ENCODE results near the gene SMCO3. TPM values are rescaled to one million over a fixed set of nuclear protein-coding genes. Genes with fewer than 3 reads are reported as not detected.

The SMCO3 gene
- polyA plus RNA-seq, 2 donors = 0.01 to 0.04 TPM

GRCh38 chr12:14834509-14834908 lies 20.5 kb upstream of the SMCO3 start:
- H3K9me3 ChIP-seq (ENCODE audit: control insufficient read depth in 2 of 2, insufficient read depth in 1 of 2, low read depth in 1 of 2, low read length in 1 of 2) = no peaks in the 10 kb centered on the region
- no peaks in the 10 kb centered on the region for H3K4me1 ChIP-seq (ENCODE audit: control insufficient read depth in 2 of 2, insufficient read depth in 2 of 2, low read length in 1 of 2)
- no peak overlapping the region for H3K27ac ChIP-seq (ENCODE audit: low read depth in 2 of 2, low read length in 1 of 2)
- H3K36me3 ChIP-seq (ENCODE audit: control insufficient read depth in 2 of 2, insufficient read depth in 2 of 2, low read length in 1 of 2) = no peaks in the 10 kb centered on the region
- no peak overlapping the region for H3K4me3 ChIP-seq (ENCODE audit: low read depth in 1 of 2, low read length in 2 of 2)
- H3K27me3 ChIP-seq (ENCODE audit: control insufficient read depth in 1 of 2, insufficient read depth in 2 of 2, low read length in 2 of 2) = peaks cover 2% of the 10 kb centered on the region in 2 donors

- no peak overlapping the region for H3K27ac ChIP-seq (ENCODE audit: low read depth in 2 of 2, low read length in 1 of 2)
- WGBS, 2 donors = 25 to 37% methylated on average over 1 of the region's 1 CpG
- H3K4me3 ChIP-seq (ENCODE audit: low read depth in 1 of 2, low read length in 2 of 2) = no peak overlapping the region
- no peaks in the 10 kb centered on the region for H3K4me1 ChIP-seq (ENCODE audit: control insufficient read depth in 2 of 2, insufficient read depth in 2 of 2, low read length in 1 of 2)
- H3K36me3 ChIP-seq (ENCODE audit: control insufficient read depth in 2 of 2, insufficient read depth in 2 of 2, low read length in 1 of 2) = no peaks in the 10 kb centered on the region
- H3K9me3 ChIP-seq (ENCODE audit: control insufficient read depth in 2 of 2, insufficient read depth in 1 of 2, low read depth in 1 of 2, low read length in 1 of 2) = no peaks in the 10 kb centered on the region
- peaks cover 2% of the 10 kb centered on the region in 2 donors for H3K27me3 ChIP-seq (ENCODE audit: control insufficient read depth in 1 of 2, insufficient read depth in 2 of 2, low read length in 2 of 2)
Measured at GRCh38 chr12:14833952-14834351, 20.0 kb upstream of the SMCO3 start.

- 78 to 79% methylated on average over 3 of the region's 3 CpGs for WGBS, 2 donors
- no peak overlapping the region for H3K27ac ChIP-seq (ENCODE audit: low read depth in 2 of 2, low read length in 1 of 2)
- no peaks in the 10 kb centered on the region for H3K36me3 ChIP-seq (ENCODE audit: control insufficient read depth in 2 of 2, insufficient read depth in 2 of 2, low read length in 1 of 2)
- H3K9me3 ChIP-seq (ENCODE audit: control insufficient read depth in 2 of 2, insufficient read depth in 1 of 2, low read depth in 1 of 2, low read length in 1 of 2) = no peaks in the 10 kb centered on the region
- H3K27me3 ChIP-seq (ENCODE audit: control insufficient read depth in 1 of 2, insufficient read depth in 2 of 2, low read length in 2 of 2) = peaks cover 2% of the 10 kb centered on the region in 2 donors
- H3K4me3 ChIP-seq (ENCODE audit: low read depth in 1 of 2, low read length in 2 of 2) = no peak overlapping the region
- H3K4me1 ChIP-seq (ENCODE audit: control insufficient read depth in 2 of 2, insufficient read depth in 2 of 2, low read length in 1 of 2) = no peaks in the 10 kb centered on the region
Measured at GRCh38 chr12:14833336-14833735, 19.4 kb upstream of the SMCO3 start.

GRCh38 chr12:14828892-14829291 lies 14.9 kb upstream of the SMCO3 start:
- Histone ChIP-seq H3K4me3 (ENCODE audit: low read depth in 1 of 2, low read length in 2 of 2) (no peak overlapping the region), H3K27ac (ENCODE audit: low read depth in 2 of 2, low read length in 1 of 2) (no peak overlapping the region), H3K9me3 (ENCODE audit: control insufficient read depth in 2 of 2, insufficient read depth in 1 of 2, low read depth in 1 of 2, low read length in 1 of 2) (no peaks in the 10 kb centered on the region), H3K27me3 (ENCODE audit: control insufficient read depth in 1 of 2, insufficient read depth in 2 of 2, low read length in 2 of 2) (peaks cover 2% of the 10 kb centered on the region in 2 donors), H3K4me1 (ENCODE audit: control insufficient read depth in 2 of 2, insufficient read depth in 2 of 2, low read length in 1 of 2) (no peaks in the 10 kb centered on the region), H3K36me3 (ENCODE audit: control insufficient read depth in 2 of 2, insufficient read depth in 2 of 2, low read length in 1 of 2) (no peaks in the 10 kb centered on the region)

GRCh38 chr12:14827043-14827442 lies 13.1 kb upstream of the SMCO3 start:
- Histone ChIP-seq H3K4me3 (ENCODE audit: low read depth in 1 of 2, low read length in 2 of 2) (no peak overlapping the region), H3K9me3 (ENCODE audit: control insufficient read depth in 2 of 2, insufficient read depth in 1 of 2, low read depth in 1 of 2, low read length in 1 of 2) (no peaks in the 10 kb centered on the region), H3K27ac (ENCODE audit: low read depth in 2 of 2, low read length in 1 of 2) (no peak overlapping the region), H3K36me3 (ENCODE audit: control insufficient read depth in 2 of 2, insufficient read depth in 2 of 2, low read length in 1 of 2) (no peaks in the 10 kb centered on the region), H3K4me1 (ENCODE audit: control insufficient read depth in 2 of 2, insufficient read depth in 2 of 2, low read length in 1 of 2) (no peaks in the 10 kb centered on the region), H3K27me3 (ENCODE audit: control insufficient read depth in 1 of 2, insufficient read depth in 2 of 2, low read length in 2 of 2) (peaks cover 0 to 2% of the 10 kb centered on the region in 2 donors)
- 81 to 83% methylated on average over 2 of the region's 2 CpGs for WGBS, 2 donors

GRCh38 chr12:14826491-14826890 lies 12.5 kb upstream of the SMCO3 start:
- 79 to 82% methylated on average over 5 of the region's 5 CpGs for WGBS, 2 donors
- H3K27me3 ChIP-seq (ENCODE audit: control insufficient read depth in 1 of 2, insufficient read depth in 2 of 2, low read length in 2 of 2) = no peaks in the 10 kb centered on the region
- H3K4me1 ChIP-seq (ENCODE audit: control insufficient read depth in 2 of 2, insufficient read depth in 2 of 2, low read length in 1 of 2) = no peaks in the 10 kb centered on the region
- H3K36me3 ChIP-seq (ENCODE audit: control insufficient read depth in 2 of 2, insufficient read depth in 2 of 2, low read length in 1 of 2) = no peaks in the 10 kb centered on the region
- no peaks in the 10 kb centered on the region for H3K9me3 ChIP-seq (ENCODE audit: control insufficient read depth in 2 of 2, insufficient read depth in 1 of 2, low read depth in 1 of 2, low read length in 1 of 2)
- no peak overlapping the region for H3K4me3 ChIP-seq (ENCODE audit: low read depth in 1 of 2, low read length in 2 of 2)
- H3K27ac ChIP-seq (ENCODE audit: low read depth in 2 of 2, low read length in 1 of 2) = no peak overlapping the region

- Histone ChIP-seq H3K4me1 (ENCODE audit: control insufficient read depth in 2 of 2, insufficient read depth in 2 of 2, low read length in 1 of 2) (no peaks in the 10 kb centered on the region), H3K4me3 (ENCODE audit: low read depth in 1 of 2, low read length in 2 of 2) (no peak overlapping the region), H3K27ac (ENCODE audit: low read depth in 2 of 2, low read length in 1 of 2) (no peak overlapping the region), H3K36me3 (ENCODE audit: control insufficient read depth in 2 of 2, insufficient read depth in 2 of 2, low read length in 1 of 2) (no peaks in the 10 kb centered on the region), H3K9me3 (ENCODE audit: control insufficient read depth in 2 of 2, insufficient read depth in 1 of 2, low read depth in 1 of 2, low read length in 1 of 2) (no peaks in the 10 kb centered on the region), H3K27me3 (ENCODE audit: control insufficient read depth in 1 of 2, insufficient read depth in 2 of 2, low read length in 2 of 2) (no peaks in the 10 kb centered on the region)
Measured at GRCh38 chr12:14825256-14825655, 11.3 kb upstream of the SMCO3 start.

GRCh38 chr12:14824012-14824634 lies 10.1 kb upstream of the SMCO3 start:
- WGBS, 2 donors = 62 to 73% methylated on average over 1 of the region's 1 CpG
- H3K9me3 ChIP-seq (ENCODE audit: control insufficient read depth in 2 of 2, insufficient read depth in 1 of 2, low read depth in 1 of 2, low read length in 1 of 2) = no peaks in the 10 kb centered on the region
- H3K27ac ChIP-seq (ENCODE audit: low read depth in 2 of 2, low read length in 1 of 2) = no peak overlapping the region
- no peaks in the 10 kb centered on the region for H3K4me1 ChIP-seq (ENCODE audit: control insufficient read depth in 2 of 2, insufficient read depth in 2 of 2, low read length in 1 of 2)
- no peaks in the 10 kb centered on the region for H3K36me3 ChIP-seq (ENCODE audit: control insufficient read depth in 2 of 2, insufficient read depth in 2 of 2, low read length in 1 of 2)
- no peaks in the 10 kb centered on the region for H3K27me3 ChIP-seq (ENCODE audit: control insufficient read depth in 1 of 2, insufficient read depth in 2 of 2, low read length in 2 of 2)
- no peak overlapping the region for H3K4me3 ChIP-seq (ENCODE audit: low read depth in 1 of 2, low read length in 2 of 2)

- no peak overlapping the region for H3K4me3 ChIP-seq (ENCODE audit: low read depth in 1 of 2, low read length in 2 of 2)
- no peak overlapping the region for H3K27ac ChIP-seq (ENCODE audit: low read depth in 2 of 2, low read length in 1 of 2)
- H3K9me3 ChIP-seq (ENCODE audit: control insufficient read depth in 2 of 2, insufficient read depth in 1 of 2, low read depth in 1 of 2, low read length in 1 of 2) = no peaks in the 10 kb centered on the region
- no peaks in the 10 kb centered on the region for H3K36me3 ChIP-seq (ENCODE audit: control insufficient read depth in 2 of 2, insufficient read depth in 2 of 2, low read length in 1 of 2)
- no peaks in the 10 kb centered on the region for H3K4me1 ChIP-seq (ENCODE audit: control insufficient read depth in 2 of 2, insufficient read depth in 2 of 2, low read length in 1 of 2)
- H3K27me3 ChIP-seq (ENCODE audit: control insufficient read depth in 1 of 2, insufficient read depth in 2 of 2, low read length in 2 of 2) = no peaks in the 10 kb centered on the region
- 95 to 100% methylated on average over 2 of the region's 2 CpGs for WGBS, 2 donors
Measured at GRCh38 chr12:14811486-14811885, 2.5 kb downstream of the SMCO3 start.

- Histone ChIP-seq H3K4me1 (ENCODE audit: control insufficient read depth in 2 of 2, insufficient read depth in 2 of 2, low read length in 1 of 2) (no peaks in the 10 kb centered on the region), H3K9me3 (ENCODE audit: control insufficient read depth in 2 of 2, insufficient read depth in 1 of 2, low read depth in 1 of 2, low read length in 1 of 2) (no peaks in the 10 kb centered on the region), H3K27ac (ENCODE audit: low read depth in 2 of 2, low read length in 1 of 2) (no peak overlapping the region), H3K27me3 (ENCODE audit: control insufficient read depth in 1 of 2, insufficient read depth in 2 of 2, low read length in 2 of 2) (no peaks in the 10 kb centered on the region), H3K4me3 (ENCODE audit: low read depth in 1 of 2, low read length in 2 of 2) (no peak overlapping the region), H3K36me3 (ENCODE audit: control insufficient read depth in 2 of 2, insufficient read depth in 2 of 2, low read length in 1 of 2) (no peaks in the 10 kb centered on the region)
- 90 to 98% methylated on average over 1 of the region's 1 CpG for WGBS, 2 donors
Measured at GRCh38 chr12:14810953-14811483, 3.0 kb downstream of the SMCO3 start.

Data from esophagus (tissue), 2 donors.